HT-29 (cell line): Measurements from ENCODE around the gene SCN3B. TPM values are rescaled to one million over a fixed set of nuclear protein-coding genes. Genes with fewer than 3 reads are reported as not detected.

Experiments used
- total RNA-seq: library from RNA; depleted of rRNA; stranded (reverse); fragments of >200 nt; shearing (Covaris generic); gene quantifications from 2 replicates; pipeline ENCODE4 v1.2.3, GENCODE V29; 2014; rRNA removed

SCN3B gene
- total RNA-seq, 1 experiment from 2014 or later: not detected

Other genes starting within 250 kb of the SCN3B start
- 83.4 and 92.4 TPM in 2 replicates for gene GRAMD1B, start 224.4 kb downstream of the SCN3B start, total RNA-seq
- gene ZNF202, start 87.0 kb upstream of the SCN3B start, total RNA-seq: 9.8 and 12.4 TPM in 2 replicates
- gene OR6X1, start 99.9 kb upstream of the SCN3B start, total RNA-seq: not detected in 2 replicates
- gene OR6M1, start 151.7 kb upstream of the SCN3B start, total RNA-seq: not detected in 2 replicates
- not detected in 2 replicates for gene TMEM225, start 231.0 kb upstream of the SCN3B start, total RNA-seq
- not detected in 2 replicates for gene OR8D4, start 247.5 kb upstream of the SCN3B start, total RNA-seq